ENCODE results near the gene RELCH.

DNA sequence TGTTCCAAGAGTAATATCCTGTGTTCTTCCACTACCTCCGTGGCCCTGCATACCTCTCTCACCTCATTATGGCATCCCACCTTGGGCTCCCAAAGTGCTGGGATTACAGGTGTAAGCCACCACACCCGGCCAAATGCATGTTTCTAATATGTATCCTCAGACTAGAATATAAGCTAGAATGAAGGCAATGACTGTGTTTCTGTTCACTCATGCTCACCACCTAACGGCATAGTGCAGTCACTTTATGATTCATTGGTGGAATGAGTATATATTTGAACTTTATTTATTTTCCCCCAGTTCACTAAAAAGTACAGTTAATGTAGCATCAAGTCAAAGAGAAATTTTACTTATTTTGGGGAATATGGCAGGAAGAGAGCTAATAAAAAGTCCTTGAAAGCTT, 11.5 kb upstream of the RELCH start:
- TF ChIP-seq POLR2A (IDR thresholded peaks at IDR 0.05; ENCODE audit: low read length) (no peak), GATA1 (IDR thresholded peaks at IDR 0.05; ENCODE audit: low read depth, low read length) (no peak)

Data from erythroblast (primary cell).